ENCODE data around the gene WDR54. TPM values are rescaled to one million over a fixed set of nuclear protein-coding genes. Genes with fewer than 3 reads are reported as not detected.

Gene WDR54
- total and polyA plus RNA-seq, 10 of the 15 experiments (the other 5 are each of a cell fraction or from before 2014, with no cell fraction given), result 38.2 to 116 (median 89.1) TPM

DNA sequence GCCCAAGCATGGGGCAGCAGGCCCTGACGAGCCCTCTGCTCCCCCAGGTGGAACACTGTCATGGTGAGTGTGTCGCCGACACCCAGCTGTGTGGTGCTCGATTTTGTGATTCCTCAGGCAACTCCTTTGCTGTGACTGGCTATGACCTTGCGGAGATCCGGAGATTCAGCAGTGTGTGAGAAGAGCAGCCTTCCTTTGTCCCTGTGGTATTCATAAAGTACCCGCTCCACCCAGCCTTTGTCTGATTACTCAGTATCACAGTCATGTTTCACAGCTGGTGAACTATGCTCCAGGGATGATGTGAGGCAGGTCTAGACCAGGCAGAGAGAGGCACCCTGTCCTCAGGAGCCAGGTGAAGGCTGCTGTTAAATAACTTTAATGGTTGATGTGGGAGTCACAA lies 4.0 kb downstream of the WDR54 start:
- peaks cover 9% of the 10 kb centered on the region for H3K79me2 ChIP-seq (ENCODE audit: control insufficient read depth, insufficient read depth, low read length)
- WGBS (ENCODE audit: insufficient coverage, insufficient replicate concordance, low lambda C conversion rate, missing lambda C conversion rate), result 89% methylated on average over 7 of the region's 7 CpGs
- H3K27ac ChIP-seq (ENCODE audit: control insufficient read depth, insufficient read depth), result no peak overlapping the region
- SMC1A ChIA-PET (ENCODE audit: uncharacterized antibody, unreplicated experiment), result interaction anchor here (0.9 kb wide), 1 partner anchor 16 kb away, joined by 3 read pairs; no protein-coding TSS in a partner anchor
- CTCF ChIA-PET, result no interaction called here
- no peak overlapping the region for H2AFZ ChIP-seq (ENCODE audit: control insufficient read depth, low read depth, low read length)
- H3K9me3 ChIP-seq (replicated peaks; ENCODE audit: control insufficient read depth, insufficient read depth, low read length), result no peaks in the 10 kb centered on the region
- TF ChIP-seq YY1 (IDR thresholded peaks at IDR 0.05; ENCODE audit: low read depth, low read length) (no peak), YBX1 (IDR thresholded peaks at IDR 0.05) (no peak), ASH2L (IDR thresholded peaks at IDR 0.05; ENCODE audit: borderline replicate concordance, low read depth) (no peak), RCOR1 (conservative IDR thresholded peaks at IDR 0.05; ENCODE audit: low read depth, low read length) (no peak), EP300 (IDR thresholded peaks at IDR 0.05; ENCODE audit: borderline replicate concordance in 1 of 2, control insufficient read depth in 1 of 2, low read depth in 2 of 2, low read length in 2 of 2) (no peak), STAT1 (conservative IDR thresholded peaks at IDR 0.05) (no peak), SMAD5 (IDR thresholded peaks at IDR 0.05; ENCODE audit: low read depth) (no peak)
- peaks cover 8% of the 10 kb centered on the region; the same call in 1 of the 2 replicates for H3K4me1 ChIP-seq (ENCODE audit: control insufficient read depth, insufficient read depth, low read length)
- intact Hi-C loops (cut with micrococcal nuclease; ENCODE audit: unreplicated experiment), result no loop called here
- no TSS peak for BruUV-seq (replicated peaks)
- DNase-seq (ENCODE audit: low read depth, low spot score) (no peak), FAIRE-seq (no peak), ATAC-seq (no peak)
- RAD21 ChIA-PET (ENCODE audit: unreplicated experiment), result no interaction called here
- H3K9ac ChIP-seq (ENCODE audit: control insufficient read depth, insufficient read depth, low read length), result no peak overlapping the region
- H3K27me3 ChIP-seq (replicated peaks in 1 of 2; ENCODE audit: control insufficient read depth in 2 of 2, insufficient read depth in 2 of 2, low read length in 1 of 2), result no peaks in the 10 kb centered on the region
- peaks cover 0 to 12% of the 10 kb centered on the region in 2 experiments; a peak in 1 of 4 replicates for H3K36me3 ChIP-seq (ENCODE audit: control insufficient read depth in 2 of 2, insufficient read depth in 2 of 2, low read length in 1 of 2)
- in situ Hi-C loops (cut with MboI), result no loop called here
- H3K4me3 ChIP-seq, result no peak overlapping the region
- POLR2A ChIA-PET, result no interaction called here
- no peaks in the 10 kb centered on the region for H4K20me1 ChIP-seq (ENCODE audit: control insufficient read depth, insufficient read depth)
- H3K4me2 ChIP-seq (ENCODE audit: control insufficient read depth, insufficient read depth), result no peak overlapping the region

DNA sequence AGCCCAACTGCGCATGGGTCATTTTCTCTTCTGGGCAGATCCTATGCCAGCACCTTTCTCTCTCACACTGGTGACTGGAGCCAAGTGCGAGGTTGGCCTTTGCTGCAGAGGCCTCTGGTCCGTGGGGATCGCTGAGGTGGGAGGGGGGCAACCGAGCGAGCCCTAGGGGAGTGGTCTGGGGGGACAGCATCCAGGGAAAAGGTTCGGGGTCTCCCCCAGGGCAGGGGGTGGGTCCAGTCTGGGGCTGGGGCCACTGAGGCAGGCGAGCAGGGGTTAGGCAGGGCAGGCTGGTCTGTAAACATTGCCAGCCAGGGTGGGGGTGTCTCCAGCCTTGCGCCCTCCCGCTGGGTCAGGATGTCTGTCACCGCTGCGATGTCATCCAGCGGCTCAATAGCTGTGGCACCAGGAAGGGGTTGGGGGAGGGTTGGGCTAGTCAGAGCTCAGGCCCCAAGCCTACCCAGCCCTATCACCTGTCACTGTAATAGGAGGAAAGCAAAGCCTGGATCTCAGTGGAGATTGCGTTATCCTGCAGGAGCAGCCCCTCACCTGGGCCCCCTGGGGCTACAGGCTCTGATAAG lies 4.7 kb downstream of the WDR54 start:
- TF ChIP-seq ZBED1 (IDR thresholded peaks at IDR 0.05; ENCODE audit: borderline replicate concordance) (no peak), SP1 (IDR thresholded peaks at IDR 0.05; ENCODE audit: low read depth, low read length) (no peak), POU2F2 (IDR thresholded peaks at IDR 0.05; ENCODE audit: borderline replicate concordance, low read depth, low read length) (no peak), LARP7 (IDR thresholded peaks at IDR 0.05) (no peak), MEF2B (IDR thresholded peaks at IDR 0.05; ENCODE audit: partially characterized antibody, poor library complexity, severe bottlenecking) (no peak), ZSCAN29 (IDR thresholded peaks at IDR 0.05) (no peak), SMAD1 (IDR thresholded peaks at IDR 0.05; ENCODE audit: low read depth, partially characterized antibody) (no peak)
- Histone ChIP-seq H3K9me3 (replicated peaks; ENCODE audit: control insufficient read depth, insufficient read depth, low read length) (no peaks in the 10 kb centered on the region), H3K9ac (ENCODE audit: control insufficient read depth, insufficient read depth, low read length) (no peak overlapping the region), H3K36me3 (ENCODE audit: control insufficient read depth in 2 of 2, insufficient read depth in 2 of 2, low read length in 1 of 2) (peaks cover 0 to 12% of the 10 kb centered on the region in 2 experiments; a peak in 1 of 4 replicates), H3K27me3 (replicated peaks in 1 of 2; ENCODE audit: control insufficient read depth in 2 of 2, insufficient read depth in 2 of 2, low read length in 1 of 2) (no peaks in the 10 kb centered on the region), H4K20me1 (ENCODE audit: control insufficient read depth, insufficient read depth) (no peaks in the 10 kb centered on the region), H3K79me2 (ENCODE audit: control insufficient read depth, insufficient read depth, low read length) (peaks cover 9% of the 10 kb centered on the region), H3K4me2 (ENCODE audit: control insufficient read depth, insufficient read depth) (no peak overlapping the region), H3K4me1 (ENCODE audit: control insufficient read depth, insufficient read depth, low read length) (peaks cover 7% of the 10 kb centered on the region; the same call in 1 of the 2 replicates), H3K4me3 (no peak overlapping the region), H2AFZ (ENCODE audit: control insufficient read depth, low read depth, low read length) (no peak overlapping the region), H3K27ac (ENCODE audit: control insufficient read depth, insufficient read depth) (no peak overlapping the region)
- intact Hi-C loops (cut with micrococcal nuclease; ENCODE audit: unreplicated experiment), result no loop called here
- ATAC-seq (no peak), DNase-seq (ENCODE audit: low read depth, low spot score) (no peak), FAIRE-seq (no peak)
- in situ Hi-C loops (cut with MboI), result no loop called here
- BruUV-seq (replicated peaks), result no TSS peak
- ChIA-PET RAD21 (ENCODE audit: unreplicated experiment) (interaction anchor here (0.6 kb wide), 1 partner anchor 40 kb away, joined by 3 read pairs; no protein-coding TSS in a partner anchor), CTCF (no interaction called here), POLR2A (no interaction called here), SMC1A (ENCODE audit: uncharacterized antibody, unreplicated experiment) (no interaction called here)
- WGBS (ENCODE audit: insufficient coverage, insufficient replicate concordance, low lambda C conversion rate, missing lambda C conversion rate), result 84% methylated on average over 14 of the region's 14 CpGs

Measured in GM12878 (cell line).